NCI-H2196 treated with DMSO at 0.1 percent for 48 hours (cell line): ENCODE results near the gene GSTA2.
"Not testable (repeated sequence)": the region's sequence is repeated elsewhere in the genome, so short reads cannot be mapped to it uniquely, and the experiment has no call there.

Experiments
- DNase-seq: peaks from one replicate; lab custom pipeline; 2025; ENCODE audit not compliant: unreplicated experiment; lab: John Stamatoyannopoulos, UW

Gene GSTA2

DNA sequence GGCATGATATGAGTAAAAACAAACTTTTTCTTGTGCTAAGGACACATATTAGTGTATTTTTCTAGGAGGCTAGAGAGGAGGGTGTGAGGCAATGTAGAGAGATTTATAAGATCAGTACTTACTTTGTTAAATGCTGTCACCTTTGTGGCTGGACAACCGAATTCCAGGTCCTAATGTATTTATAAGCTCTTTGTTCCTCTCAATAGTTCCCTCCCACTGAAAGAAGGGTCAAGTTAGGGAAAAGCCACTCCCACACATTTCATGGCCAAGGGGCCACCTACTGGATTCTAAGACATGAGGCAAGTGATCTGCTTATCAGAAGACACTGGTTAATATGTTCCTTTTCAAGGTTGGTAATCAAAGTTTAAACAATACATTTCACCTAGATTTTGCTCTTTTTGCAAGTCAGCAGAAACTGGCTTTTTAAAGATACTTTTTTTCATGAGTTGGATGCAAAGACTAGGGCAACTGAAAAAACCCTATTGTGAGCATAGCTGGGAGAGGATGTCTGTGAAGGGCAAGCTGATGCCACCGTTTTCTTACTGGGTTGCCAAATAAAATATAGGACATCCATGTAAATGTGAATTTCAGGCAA, at the start of gene GSTA2:
GSTA2 (minus strand) TSS at position 154 of the 595 bp plus-strand sequence. CDS start 5,528 bp downstream, outside the sequence.
- DNase-seq, result not testable (repeated sequence)

DNA sequence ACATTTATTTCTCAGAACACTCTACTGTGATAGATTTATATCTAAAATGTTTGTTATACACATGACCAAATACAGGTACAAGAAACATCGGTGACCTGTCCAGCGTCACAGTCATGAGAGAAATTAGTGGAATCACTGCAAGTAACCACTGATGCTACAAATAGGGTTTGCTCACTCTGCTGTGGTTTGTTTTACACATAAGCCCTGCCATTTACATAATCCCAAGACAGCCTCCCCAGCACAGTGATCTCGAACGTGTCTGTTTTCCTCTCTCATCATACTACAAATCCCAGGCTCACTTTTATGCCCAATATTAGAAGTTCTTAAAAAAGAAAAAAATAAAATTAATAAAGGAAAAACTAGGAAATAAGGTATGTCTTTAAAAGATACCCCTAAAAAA, 46.5 kb upstream of the GSTA2 start:
- not testable (repeated sequence) for DNase-seq

DNA sequence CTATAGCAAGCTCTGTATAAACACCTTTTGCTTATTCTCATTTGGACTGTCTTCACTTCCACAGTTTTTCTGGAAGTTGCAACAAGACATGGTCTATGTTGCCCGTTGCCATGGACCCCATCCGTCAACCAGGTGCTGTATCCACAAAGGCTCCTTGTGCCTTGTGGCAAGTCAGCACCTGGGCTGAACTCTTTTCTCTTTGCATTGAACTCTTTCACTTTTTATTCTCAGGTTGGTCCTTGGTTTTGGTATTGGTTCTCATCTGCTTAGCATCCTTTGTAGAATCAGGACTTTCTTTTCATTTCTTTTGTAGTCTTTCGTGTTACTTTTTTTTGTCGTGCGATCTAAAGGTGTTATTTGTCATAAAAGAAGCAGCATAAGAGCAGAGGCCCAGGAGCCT, 45.4 kb upstream of the GSTA2 start:
- DNase-seq, result no peak

DNA sequence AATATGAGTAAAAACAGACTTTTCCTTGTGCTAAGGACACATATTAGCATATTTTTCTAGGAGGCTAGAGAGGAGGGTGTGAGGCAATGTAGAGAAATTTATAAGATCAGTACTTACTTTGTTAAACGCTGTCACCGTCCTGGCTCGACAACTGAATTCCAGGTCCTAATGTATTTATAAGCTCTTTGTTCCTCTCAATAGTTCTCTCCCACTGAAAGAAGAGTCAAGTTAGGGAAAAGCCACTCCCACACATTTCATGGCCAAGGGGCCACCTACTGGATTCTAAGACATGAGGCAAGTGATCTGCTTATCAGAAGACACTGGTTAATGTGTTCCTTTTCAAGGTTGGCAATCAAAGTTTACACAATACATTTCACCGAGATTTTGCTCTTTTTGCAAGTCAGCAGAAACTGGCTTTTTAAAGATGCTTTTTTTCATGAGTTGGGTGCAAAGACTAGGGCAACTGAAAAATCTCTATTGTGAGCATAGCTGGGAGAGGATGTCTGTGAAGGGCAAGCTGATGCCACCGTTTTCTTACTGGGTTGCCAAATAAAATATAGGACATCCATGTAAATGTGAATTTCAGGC, 40.5 kb upstream of the GSTA2 start, which contains the start of gene GSTA1:
GSTA1 (minus strand) TSS at position 149 of the 588 bp plus-strand sequence. CDS start 4,549 bp downstream, outside the sequence.
- not testable (repeated sequence) for DNase-seq

DNA sequence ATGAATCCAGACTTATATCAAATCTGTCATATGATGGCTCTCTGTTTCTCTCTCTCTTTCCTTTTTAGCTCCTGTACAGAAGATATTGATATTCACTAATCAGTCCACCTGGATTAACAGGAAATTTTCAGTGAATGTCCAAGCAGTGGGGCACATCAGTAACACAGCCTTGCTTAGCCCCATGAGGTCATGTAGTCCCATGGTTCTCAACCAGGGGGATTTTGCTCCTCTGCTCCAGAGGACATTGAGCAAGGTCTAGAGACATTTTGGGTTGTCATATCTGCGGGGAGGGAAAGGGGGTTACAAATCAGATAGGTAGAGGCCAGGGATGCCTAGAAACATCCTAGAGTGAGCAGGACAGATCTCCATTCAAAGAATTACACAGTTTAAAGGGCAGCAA, 39.5 kb upstream of the GSTA2 start:
- no peak for DNase-seq

DNA sequence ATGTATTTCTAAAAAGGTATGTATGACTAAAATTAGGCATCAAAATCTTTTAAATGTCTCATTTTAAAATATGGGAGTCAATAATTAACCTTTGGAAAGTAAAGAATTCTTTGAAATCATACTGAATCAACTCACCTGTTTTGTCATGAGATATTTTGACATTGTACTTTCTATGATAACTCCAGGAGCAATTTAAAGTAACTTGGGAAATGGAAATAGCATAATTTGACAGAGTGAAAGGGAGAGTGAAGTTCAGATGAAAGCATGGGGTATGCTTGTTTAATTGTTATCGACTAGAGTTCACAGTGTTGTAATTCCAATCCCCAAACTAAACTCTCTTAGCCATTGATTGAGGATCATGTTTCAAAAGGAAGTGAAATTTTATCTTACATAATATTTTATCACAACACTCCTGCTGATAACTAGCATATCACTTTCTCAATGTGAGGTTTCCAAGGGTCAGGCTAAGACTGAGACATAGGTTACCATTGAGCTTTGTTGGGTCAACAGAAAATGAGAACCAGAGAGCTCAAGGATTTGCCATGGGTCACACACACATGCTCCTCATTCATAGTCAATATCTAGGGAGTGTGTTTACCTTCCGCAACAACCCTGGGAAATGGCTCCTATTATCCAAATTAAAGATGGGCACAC, 38.0 kb upstream of the GSTA2 start:
- no peak for DNase-seq

DNA sequence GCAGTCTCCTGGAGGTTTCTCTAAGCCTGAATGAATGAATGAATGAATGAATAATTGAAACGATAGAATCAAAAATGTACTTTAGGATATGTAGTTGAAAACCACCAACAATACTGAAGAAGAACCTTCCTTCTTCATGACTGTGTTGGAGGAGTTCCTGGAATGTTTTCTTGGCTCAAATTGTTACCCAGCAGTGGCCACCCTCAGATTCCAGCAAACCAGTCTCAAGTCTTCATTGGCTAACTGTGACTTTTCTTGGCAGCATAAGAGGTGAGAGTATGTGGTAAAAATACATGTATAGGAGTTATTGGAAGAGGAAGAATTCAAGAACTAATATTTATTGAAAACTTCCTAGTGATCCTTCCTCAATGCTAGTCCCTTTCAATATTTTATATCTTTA, 36.0 kb upstream of the GSTA2 start:
- DNase-seq, result not testable (repeated sequence)

DNA sequence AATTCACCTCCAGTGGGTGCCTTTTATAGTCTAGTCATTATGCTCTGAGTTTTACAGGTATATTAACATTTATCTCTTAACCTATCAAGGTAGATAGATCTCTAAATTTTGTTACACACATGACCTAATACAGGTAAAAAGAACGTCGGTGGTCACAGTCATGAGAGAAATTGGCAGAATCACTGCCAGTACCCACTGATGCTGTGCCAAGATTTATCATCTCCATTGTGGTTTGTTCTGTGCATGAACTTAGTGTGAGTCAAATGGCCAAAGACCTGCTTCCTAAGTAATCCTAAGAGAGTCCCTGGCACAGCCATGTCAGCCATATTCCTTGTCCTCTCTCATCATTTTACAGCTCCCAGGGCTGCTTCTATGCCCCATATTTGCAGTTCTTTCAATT, 31.1 kb upstream of the GSTA2 start:
- not testable (repeated sequence) for DNase-seq

DNA sequence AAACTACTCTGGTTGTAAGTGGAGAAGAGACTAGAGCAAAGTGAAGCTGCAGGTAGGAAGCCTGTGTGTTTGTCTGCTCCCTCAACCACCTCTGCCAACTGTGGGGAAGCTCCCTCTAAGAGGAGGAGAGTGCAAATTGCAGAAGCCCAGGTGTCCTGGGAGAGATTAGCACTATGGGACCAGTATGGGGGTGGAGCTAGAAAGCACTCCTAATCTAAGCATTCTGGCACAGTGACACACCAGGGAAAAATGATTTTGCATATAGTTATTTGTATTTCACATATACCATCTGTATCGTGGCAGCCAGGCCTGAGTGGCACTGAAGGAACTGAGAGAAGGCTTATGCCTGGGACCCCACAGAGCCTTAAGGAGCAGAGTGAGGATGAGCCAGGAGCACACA, 27.6 kb upstream of the GSTA2 start:
- DNase-seq, result no peak

DNA sequence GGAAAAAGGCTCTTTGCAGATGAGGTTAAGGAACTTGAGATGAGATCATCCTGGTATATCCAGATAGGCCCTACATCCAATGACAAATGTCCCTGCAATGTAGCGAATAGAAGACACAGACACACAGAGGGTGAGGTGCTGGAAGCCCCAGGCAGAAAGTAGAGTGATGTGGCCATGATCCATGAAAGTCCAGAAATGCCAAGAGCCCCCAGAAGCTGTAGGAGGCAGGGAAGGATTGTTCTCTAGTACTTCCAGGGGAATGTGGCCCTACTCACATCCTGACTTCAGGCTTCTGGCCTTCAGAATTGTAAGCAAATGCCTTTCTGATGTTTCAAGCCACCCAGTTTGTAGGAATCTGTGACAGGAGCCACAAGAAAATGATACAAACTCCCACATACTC, 26.4 kb upstream of the GSTA2 start:
- DNase-seq, result not testable (repeated sequence)

DNA sequence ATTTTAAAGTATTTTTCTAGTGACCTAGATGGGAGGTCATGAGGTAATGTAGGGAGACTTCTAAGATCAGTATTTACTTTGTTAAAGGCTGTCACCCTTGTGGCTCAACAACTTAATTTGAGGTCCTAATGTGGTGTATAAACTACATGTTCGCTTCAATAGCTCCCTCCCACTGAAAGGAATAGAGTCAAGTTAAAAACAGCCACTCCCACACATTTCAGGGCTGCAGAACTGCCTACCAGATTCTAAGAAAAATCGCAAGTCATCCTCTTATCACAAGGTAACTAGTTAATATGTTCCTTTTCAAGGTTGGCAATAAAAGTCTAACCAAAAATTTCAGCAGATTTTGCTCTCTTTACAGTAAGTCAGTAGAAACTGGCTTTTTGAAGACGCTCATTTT, 25.2 kb upstream of the GSTA2 start:
- no peak for DNase-seq

DNA sequence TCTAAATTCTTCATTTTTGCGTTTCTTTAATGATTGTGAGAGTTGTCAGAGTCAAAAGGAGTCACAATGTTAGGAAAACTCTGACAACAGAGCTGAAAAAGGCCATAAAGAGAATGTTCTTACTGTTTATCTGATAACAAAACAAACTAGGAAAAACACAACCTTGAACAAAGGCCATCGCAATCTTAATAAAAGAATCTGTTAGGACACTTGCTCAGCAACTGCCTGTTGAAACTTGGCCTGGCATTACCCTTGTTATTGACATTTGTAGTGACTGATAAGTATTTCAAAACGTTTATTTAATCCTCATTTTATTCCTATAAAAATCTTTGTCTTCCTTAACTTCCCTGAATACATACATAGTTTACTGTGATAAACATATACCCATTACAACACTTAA, 24.6 kb upstream of the GSTA2 start:
- no peak for DNase-seq

DNA sequence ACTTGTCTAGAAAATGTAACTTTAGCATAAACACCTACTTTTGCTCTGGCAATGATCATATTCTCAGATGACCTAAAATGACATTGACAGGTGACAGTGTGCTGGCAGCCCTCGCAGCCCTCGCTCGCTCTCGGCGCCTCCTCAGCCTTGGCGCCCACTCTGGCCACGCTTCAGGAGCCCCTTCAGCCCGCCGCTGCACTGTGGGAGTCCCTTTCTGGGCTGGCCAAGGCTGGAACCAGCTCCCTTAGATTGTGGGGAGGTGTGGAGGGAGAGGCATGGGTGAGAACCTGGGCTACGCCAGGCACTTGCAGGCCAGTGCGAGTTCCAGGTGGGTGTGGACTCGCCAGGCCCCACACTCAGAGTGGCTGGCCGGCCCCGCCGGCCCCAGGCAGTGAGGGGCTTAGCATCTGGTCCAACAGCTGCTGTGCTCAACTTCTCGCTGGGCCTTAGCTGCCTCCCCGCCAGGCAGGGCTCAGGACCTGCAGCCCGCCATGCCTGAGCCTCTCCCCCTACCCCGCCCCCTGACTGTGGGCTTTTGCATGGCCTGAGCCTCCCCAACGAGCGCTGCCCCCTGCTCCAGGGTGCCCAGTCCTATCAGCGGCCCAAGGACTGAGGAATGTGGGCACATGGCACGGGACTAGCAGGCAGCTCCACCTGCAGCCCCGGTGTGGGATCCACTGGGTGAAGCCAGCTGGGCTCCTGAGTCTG, 23.1 kb upstream of the GSTA2 start:
- DNase-seq, result no peak

DNA sequence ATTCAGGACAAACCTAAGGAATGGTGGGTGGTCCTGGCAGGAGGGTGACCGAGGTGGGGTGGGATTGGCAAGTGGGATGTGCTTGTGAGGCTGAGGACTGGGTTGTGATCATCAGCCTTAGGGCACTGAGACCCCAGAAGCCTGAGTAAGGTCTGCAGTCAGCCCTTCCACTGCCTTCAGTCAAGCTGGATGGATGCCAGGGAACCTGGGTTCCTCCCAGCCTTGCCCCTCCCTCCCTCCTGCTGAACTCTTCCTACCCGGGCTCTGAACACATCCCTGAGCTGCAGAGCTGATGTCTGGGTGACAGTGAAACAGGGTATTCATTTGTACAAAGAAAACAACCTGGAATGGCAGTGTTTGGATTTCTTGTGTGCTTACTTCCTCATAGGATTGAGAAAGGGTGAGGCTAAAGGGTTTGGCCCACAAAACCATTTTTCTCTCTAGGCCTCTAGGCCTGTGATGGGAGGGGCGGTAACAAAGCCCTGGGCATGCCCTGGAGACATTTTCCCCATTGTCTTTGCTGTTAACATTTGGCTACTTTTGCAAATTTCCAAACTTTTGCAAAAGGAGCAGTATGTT, 19.5 kb upstream of the GSTA2 start:
- not testable (repeated sequence) for DNase-seq

DNA sequence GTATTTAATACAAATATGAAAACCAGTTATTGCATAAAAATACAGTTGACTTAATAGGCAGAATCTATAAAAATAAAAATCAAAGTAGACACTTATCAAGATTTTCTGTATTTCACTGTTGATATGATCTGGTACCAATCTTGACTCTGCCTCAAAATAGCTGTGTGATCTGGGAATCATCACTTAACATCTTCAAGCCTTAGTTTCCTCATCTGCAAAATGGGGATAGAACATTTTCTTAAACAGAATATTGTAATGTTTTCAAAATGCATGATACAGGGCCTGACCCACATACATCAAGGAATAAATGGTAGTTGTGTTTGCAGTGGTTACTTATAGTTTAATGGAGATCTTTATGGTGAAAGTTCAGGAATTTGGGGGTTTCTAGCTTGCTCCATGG, 18.9 kb upstream of the GSTA2 start:
- DNase-seq, result not testable (repeated sequence)

DNA sequence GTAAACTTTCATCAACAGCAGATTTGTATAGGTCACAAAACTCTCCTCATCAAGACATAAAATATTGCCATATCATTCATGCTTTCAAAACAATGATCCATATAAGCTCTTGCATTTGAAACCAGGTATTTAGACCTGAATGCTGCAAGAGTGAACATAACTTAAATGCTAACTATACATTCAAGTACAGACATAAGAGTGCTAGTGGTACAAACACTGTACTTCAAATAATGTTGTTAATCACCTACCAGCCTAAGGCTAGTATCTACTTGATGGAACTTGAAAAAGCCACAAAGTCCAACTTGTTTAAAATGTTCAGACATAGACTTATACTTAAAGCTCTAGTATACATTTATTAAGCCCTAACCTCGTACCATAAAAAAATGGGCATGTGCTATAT, 16.0 kb upstream of the GSTA2 start:
- no peak for DNase-seq

DNA sequence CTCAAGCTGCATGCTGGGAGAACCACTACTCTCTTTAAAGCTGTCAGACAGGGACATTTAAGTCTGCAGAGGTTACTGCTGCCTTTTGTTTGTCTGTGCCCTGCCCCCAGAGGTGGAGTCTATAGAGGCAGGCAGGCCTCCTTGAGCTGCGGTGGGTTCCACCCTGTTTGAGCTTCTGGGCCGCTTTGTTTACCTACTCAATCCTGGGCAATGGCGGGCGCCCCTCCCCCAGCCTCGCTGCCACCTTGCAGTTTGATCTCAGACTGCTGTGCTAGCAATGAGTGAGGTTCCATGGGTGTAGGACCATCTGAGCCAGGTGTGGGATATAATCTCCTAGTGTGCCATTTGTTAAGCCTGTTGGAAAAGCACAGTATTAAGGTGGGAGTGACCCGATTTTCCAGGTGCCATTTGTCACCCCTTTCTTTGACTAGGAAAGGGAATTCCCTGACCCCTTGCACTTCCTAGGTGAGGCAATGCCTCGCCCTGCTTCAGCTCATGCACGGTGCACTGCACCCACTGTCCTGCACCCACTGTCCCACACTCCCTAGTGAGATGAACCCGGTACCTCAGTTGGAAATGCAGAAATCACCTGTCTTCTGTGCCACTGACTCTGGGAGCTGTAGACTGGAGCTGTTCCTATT, 13.6 kb upstream of the GSTA2 start:
- DNase-seq, result not testable (repeated sequence)

DNA sequence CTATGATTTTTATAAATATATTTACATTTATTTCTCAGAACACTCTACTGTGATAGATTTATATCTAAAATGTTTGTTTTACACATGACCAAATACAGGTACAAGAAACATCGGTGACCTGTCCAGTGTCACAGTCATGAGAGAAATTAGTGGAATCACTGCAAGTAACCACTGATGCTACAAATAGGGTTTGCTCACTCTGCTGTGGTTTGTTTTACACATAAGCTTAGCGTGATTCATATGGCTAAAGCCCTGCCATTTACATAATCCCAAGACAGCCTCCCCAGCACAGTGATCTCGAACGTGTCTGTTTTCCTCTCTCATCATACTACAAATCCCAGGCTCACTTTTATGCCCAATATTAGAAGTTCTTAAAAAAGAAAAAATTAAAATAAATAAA, 6.1 kb upstream of the GSTA2 start:
- DNase-seq, result not testable (repeated sequence)

DNA sequence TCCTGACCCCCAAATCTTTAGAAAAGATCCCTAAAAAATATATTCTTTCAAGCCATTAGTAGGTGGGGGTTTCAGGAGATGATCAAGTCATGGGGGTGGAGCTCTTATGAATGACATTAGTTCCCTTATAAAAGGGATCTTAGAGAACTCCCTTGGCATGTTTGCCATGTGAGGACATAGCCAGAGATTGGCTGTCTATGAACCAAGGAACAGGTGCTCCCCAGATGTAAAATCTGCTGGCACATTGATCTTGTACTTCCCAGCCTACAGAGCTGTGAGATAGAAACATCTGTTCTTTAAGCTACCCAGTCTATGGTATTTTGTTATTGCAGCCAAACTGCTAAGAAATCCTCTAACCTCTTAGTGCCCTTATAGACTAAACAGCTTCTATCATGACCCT, 4.4 kb upstream of the GSTA2 start:
- DNase-seq, result not testable (repeated sequence)

DNA sequence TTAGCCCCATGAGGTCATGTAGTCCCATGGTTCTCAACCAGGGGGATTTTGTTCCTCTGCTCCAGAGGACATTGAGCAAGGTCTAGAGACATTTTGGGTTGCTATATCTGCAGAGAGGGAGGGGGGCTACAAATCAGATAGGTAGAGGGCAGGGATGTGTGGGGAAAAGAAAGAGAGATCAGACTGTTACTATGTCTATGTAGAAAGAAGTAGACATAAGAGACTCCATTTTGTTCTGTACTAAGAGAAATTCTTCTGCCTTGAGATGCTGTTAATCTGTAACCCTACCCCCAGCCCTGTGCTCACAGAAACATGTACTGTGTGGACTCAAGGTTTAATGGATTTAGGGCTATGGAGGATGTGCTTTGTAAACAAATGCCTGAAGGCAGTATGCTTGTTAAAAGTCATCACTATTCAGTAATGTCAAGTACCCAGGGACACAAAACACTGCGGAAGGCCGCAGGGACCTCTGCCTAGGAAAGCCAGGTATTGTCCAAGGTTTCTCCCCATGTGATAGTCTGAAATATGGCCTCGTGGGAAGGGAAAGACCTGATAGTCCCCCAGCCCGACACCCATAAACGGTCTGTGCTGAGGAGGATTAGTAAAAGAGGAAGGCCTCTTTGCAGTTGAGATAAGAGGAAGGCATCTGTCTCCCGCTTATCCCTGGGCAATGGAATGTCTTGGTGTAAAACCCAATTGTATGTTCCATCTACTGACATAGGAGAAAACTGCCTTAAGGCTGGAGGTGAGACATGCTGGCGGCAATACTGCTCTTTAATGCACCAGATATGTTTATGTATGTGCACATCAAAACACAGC, 1.4 kb downstream of the GSTA2 start:
- not testable (repeated sequence) for DNase-seq
